Stimulated activated CD8-positive, alpha-beta memory T cell treated with anti-CD3 and anti-CD28 coated beads, Interleukin-15, amount 100 ng/mL, for 24 hours (primary cell): ENCODE results near the gene JARID2.

Source experiments
- DNase-seq: peaks from one replicate; pipeline ENCODE4 v3.0.0-alpha.2; 2020; ENCODE audit warnings: low read depth

JARID2 gene

DNA sequence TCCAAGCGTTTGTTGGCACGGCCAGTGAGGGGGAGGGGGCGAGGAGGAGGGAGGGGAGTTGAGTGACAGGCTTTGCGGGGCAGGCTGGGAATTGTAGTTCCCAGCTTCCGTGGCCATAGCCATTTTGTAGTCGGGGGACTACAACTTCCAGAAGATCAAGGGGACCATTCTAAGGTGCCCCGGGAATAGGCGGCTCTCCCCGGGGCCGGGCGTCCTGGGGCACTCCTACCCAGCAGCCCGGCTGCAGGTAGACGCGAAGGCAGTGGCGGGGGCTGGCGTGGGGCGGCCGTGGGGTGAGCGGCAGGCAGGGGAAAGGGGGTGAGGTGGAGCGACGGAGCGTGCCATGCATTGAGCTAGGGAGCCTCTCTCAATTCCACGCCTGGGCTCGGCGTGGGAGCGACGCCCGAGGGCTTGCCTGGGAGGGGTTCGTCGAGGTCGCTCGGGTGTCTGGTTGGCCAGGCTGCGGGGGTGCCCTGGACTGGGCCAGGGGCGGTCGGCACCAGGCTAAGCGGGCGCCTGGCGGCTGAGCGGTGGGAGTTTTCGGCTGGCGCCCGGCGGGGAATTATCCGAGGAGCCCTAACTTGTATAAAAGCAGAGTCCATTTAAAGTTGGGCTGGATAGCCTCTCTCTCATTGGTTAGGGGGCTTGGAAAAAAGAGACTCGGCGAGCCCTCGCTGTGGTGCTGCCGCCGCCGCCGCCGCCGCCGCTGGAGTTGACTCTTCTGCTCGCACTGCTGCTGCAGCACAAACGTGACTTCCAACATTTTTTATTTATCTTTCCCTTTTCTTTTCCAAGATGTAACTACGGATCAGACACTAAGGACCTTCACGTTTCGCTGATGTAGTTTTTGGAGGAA is at the start of gene JARID2:
Gene JARID2 (plus strand): TSS at position 709 of the 856 bp plus-strand sequence. CDS start 471 bp downstream, outside the sequence.
- DNase-seq, result peak; percentile 78

DNA sequence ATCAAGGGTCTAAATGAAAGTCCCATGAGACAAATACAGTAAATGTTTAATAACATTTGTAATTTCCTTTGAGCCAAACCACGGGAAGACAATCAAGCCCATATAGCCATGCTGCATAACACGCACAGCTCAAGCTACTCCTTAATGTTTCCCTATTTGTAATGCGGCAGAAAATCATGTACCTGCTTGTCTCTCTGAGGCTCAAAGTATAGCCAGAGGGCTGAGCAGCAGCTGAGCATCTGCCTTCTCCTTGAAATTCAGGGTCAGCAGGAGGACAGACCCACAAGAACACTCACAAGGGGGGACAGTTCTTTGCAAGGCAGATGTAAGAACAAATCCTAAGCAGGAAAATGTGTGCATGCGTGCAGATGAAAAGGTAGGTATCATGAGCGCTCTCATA is 45.8 kb upstream of the JARID2 start:
- DNase-seq, result no peak

- DNase-seq, result no peak
Observed at GRCh38 chr6:15205321-15205720, 40.5 kb upstream of the JARID2 start.

DNA sequence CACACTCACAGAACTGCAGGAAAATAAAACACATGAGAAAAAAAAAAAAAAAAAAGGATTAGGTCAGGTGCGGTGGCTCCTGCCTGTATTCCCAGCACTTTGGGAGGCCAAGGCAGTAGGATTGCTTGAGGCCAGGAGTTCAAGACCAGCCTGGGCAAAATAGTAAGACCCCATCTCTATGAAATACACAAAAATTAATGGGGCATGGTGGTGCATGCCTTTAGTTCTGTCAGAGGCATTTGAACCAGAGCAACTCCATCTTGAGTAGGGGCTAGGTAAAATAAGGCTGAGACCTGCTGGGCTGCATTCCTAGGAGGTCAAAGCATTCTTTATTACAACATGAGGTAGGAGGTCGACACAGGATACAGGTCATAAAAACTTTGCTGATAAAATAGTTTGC is 39.0 kb upstream of the JARID2 start:
- no peak for DNase-seq

DNA sequence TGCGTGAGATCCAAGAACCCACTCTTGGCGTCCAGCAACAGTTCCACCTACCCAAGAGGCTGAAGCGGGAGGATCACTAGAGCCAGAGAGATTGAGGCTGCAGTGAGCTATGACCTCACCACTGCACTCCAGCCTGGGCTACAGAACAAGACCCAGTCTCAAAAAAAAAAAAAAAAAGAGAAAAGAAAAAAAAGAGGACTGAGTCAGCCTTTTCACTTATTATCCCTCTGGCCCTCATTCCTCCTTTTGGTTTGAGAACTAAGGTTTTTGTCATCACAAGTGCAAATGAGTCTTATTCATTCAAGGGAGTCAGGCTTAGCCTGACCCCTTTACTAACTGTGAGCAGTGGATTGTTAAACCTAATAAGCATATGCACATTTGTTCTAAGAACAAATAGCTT is 37.9 kb upstream of the JARID2 start:
- no peak for DNase-seq

DNA sequence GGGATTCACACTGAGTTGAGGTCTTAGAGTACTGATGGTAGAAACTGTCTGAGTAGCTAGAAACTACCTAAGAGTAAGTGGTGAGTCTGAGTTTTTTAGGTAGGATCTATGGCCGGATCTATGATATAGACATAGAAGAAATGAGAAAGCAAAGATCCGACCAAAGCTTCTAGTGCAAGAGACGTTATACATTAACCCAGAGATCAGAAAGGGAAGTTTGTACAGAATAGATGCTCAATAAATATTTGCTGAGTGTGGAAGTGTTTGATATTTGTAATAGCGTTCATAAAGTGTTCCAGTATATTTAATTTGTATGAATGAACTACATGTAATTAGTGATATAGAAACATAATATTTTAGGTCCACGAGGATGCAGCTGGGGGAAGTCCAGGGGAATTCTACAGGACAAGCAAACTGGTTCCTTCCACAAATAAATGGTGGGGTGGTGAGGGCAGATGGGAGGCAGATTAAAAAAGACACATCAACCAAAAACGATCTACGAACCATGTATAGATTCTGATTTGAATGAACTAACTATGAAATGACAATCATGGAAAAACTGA is 31.9 kb upstream of the JARID2 start:
- no peak for DNase-seq

DNA sequence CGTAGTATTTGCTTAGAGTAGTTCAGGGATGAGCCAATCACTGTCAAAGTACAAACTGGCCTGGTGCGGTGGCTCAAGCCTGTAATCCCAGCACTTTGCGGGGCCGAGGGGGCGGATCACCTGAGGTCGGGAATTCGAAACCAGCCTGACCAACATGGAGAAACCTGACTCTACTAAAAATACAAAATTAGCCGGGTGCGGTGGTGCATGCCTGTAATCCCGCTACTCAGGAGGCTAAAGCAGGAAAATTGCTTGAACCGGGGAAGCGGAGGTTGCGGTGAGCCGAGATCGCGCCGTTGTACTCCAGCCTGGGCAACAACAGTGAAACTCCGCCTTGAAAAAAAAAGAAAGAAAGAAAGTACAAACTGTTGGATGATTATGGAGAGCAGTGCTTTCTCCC is 27.5 kb upstream of the JARID2 start:
- DNase-seq, result no peak

DNA sequence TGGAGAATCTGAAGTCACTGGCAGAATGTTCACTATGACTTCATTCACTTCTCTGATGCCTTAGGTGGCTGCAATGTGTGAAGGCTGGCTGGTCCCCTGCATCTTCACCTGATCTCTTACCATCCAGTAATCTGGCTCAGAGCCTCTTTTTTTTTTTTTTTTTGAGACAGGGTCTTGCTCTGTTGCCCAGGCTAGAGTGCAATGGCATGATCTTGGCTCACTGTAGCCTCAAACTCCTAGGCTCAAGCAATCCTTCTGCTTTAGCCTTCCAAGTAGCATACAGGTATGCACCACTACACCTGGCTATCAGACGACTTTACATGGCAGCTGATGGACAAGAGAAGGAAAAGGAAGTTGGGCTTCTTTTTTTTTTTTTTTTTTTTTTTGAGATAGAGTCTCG is 25.8 kb upstream of the JARID2 start:
- DNase-seq, result no peak

DNA sequence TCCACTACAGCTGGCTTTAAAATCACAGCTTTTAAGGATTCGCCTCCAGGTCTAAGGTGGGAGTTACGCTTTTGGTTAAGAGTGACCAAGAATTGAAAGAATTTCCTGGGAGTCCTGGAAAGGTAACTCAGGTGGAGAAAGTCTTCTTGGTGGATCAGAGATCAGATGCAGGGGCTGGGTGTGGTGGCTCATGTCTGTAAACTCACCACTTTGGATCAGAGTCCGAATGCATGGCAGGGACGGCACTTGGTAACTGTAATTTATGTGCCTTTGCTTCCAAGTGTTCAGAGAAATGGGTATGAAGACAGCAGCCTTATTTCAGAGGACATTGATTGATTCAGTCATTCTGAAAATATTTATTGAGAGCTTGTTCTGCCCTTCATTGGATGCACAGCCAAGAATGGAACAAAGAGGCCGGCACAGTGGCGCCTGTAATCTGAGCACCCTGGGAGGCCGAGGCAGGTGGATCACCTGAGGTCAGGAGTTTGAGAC is 18.0 kb upstream of the JARID2 start:
- DNase-seq, result no peak

- DNase-seq, result no peak
Observed at GRCh38 chr6:15230827-15231226, 15.0 kb upstream of the JARID2 start.

DNA sequence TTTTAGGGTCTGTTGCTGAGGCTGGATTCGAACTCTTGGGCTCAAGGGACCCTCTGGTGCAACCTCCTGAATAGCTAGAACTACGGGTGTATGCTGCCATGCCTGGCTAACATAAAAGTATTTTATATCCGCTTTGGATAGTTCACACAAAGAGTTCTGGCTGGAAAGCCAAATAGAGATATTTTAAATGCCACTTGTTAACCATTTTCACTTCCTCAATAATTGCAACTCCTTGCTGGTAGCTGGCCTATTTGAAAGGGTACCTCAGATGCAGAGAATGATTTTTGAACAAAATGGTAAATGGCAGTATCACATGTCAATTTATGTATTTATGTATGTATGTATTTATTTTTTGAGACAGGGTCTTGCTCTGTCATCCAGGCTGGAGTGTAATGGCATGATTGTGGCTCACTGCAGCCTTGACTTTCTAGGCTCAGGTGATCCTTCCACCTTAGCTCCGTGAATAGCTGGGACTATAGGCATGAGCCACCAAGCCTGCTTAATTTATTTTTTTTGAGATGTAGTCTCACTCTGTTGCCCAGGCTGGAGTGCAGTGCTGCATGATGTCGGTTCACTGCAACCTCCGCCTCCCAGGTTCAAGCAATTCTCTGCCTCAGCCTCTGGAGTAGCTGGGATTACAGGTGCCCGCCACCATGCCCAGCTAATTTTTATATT is 12.9 kb upstream of the JARID2 start:
- DNase-seq, result no peak

- DNase-seq, result no peak
Observed at GRCh38 chr6:15234068-15234758, 11.7 kb upstream of the JARID2 start.

DNA sequence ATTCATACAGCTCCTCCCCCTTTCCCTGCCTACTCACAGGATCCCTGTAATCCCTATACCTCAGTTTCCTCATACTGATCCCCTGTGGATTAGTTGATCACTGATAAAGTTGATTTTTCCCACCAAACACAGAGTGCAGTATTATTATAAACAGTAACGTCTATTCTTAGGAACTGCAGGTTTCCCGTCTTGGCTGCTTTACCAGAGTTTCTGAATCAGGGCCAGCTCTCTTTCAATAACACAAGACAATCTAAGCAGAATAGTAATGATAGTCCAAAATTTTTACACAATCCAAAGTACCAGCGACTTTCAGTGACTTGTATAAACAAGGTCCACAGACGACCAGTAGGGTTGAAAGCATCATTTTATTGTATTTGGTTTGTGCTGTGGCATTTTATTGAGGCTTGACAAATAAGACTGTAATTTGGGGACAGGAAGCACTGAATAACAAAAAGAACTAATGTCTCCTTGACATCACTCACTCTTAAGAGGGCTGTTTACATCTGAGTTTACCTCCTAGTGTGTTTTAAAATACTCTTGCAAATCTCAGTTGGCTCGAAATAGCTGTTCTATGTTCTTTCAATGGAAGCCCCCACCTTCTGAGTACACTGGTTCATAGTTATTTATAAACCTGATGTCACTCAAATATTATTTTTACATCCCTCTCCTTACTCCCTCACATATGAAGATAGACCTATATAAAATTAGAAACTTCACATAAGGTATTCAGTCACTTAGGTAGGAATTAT is 6.1 kb upstream of the JARID2 start:
- no peak for DNase-seq

DNA sequence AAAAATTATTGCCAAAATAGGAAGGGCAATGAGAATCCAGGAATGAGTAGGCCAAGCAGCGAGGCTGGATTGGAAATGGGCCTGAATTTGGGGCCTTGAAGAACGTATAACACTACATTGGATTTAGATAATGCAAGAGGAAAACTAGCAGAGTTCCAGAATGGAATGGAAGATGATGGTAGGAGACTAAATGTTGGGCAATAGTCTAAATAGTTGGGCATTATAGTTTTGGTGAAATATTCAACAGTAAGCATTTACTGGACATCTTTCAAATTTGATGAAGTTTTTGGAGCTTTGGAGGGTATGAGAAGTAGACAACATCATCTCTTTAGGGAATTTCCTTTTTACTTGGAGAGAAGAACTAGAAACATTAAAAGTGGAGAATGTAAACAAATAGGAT is 3.4 kb upstream of the JARID2 start:
- DNase-seq, result no peak

GRCh38 chr6:15242937-15243614 is 2.8 kb upstream of the JARID2 start:
- DNase-seq, result no peak

- DNase-seq, result no peak
Observed at GRCh38 chr6:15243910-15244619, 1.8 kb upstream of the JARID2 start.

DNA sequence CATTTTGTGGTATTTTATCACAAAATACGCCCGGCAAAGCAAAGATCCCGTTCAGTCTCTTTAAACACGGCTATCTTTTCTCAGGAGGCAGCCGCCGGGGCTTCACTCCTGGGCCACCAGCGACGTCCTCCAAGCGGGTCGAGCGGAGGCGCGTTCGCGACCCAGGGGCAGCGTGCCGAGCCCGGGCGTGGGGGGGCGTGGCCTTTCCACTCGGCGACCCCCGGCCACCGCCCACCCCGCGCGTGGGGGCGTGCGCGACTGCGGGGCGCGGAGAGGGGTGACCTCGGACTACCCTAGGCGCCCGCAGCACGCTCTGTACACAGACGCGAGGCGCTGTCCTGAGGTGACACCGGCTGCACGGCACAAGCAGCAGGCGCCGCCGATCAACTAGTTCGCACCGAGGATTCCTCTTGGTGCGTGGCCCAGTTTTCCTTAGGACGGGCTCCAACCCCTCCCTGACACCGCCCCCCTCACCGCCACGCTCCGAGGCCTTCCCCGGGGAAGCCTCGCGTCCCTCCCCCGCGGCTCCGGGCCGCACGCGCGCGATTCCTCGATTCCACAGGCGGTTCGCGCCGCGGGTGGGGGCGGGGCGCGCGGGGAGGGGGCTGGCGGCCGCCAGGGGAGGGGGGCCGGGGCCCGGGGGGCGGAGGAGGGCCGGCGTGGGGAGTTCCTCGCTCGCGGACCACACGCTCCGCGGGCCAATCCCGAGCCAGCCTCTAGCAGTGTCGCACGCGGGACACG is 1.1 kb upstream of the JARID2 start:
- DNase-seq, result peak; percentile 32

DNA sequence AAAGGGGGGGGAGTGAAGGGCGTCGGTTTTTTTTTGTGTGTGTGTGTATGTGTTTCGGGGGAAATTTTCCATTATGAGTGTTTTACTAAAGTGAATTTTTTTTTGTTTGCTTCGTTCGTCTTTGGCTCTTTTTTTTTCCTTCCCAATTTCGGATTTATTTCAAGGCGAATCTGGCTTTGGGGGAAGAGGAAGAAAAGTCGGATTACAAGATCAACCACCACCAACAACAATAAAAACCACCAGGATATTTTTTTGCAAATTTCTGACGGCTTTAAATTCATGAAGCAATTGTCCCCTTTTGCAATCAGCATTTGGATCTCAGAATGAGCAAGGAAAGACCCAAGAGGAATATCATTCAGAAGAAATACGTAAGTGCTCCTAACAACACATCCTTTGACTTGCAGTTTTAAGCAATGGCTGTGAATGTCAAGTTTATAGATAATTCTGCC is 372 bp downstream of the JARID2 start:
- no peak for DNase-seq

DNA sequence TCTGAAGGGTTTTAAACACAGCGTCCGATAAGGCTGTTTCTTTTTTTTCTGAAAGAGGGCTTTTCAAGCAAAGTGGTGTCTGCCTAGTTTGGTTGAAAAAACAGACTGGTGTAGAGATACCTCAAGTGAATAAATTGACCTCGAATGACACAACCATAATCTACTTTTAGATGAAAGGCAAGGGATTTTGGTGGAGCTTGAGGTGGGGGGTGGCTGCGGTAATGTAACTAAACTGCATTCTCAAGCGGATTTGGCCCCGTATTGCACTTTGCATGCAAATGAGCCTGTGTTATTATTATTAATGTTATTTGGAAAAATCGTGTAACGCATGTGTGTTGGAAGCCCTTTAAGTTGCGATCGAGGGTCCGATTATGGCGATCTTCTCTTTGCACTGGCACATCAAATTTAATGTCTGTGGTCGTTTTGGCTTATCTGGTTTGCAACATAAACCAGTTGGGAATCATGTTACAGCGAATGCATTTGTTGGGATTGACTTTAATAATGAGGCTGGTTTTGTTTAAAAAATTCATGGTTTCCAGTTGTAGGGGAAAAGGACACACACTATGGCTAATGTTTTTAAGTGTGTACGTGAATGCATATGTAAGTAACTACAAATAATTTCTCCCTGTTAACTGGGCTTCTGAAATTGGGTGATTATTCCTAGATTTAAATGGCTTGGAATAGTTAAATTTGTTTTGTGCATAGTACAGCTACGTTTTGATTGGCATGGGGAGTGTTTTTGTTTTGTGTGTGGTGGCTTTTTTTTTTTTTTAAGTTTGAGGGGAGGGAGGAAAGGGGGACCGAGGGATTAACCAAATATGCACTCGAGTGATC is 1.0 kb downstream of the JARID2 start:
- DNase-seq, result no peak
